GM18861 (cell line): Measurements from ENCODE around the gene IL26.
A peak's percentile ranks its signal among the peaks of the same experiment; 100 is the strongest.
"Not testable (repeated sequence)": the region's sequence is repeated elsewhere in the genome, so short reads cannot be mapped to it uniquely, and the experiment has no call there.

Experiments used
- ATAC-seq: cut with Tn5 transposase; IDR thresholded peaks from one replicate; pipeline ENCODE4 v1.9.1; 2021; ENCODE audit not compliant: unreplicated experiment

The IL26 gene

GRCh38 chr12:68203460-68203875 lies 22.1 kb downstream of the IL26 start:
- ATAC-seq, result no peak

- ATAC-seq, result no peak
These were observed 24.8 kb downstream of the IL26 start for GRCh38 chr12:68200854-68201253.

GRCh38 chr12:68199127-68199526 lies 26.5 kb downstream of the IL26 start:
- no peak for ATAC-seq

- no peak for ATAC-seq
These were observed 27.0 kb downstream of the IL26 start for GRCh38 chr12:68198507-68199086.

- ATAC-seq, result no peak
These were observed 35.3 kb downstream of the IL26 start for GRCh38 chr12:68190301-68190700.

- no peak for ATAC-seq
These were observed 35.8 kb downstream of the IL26 start for GRCh38 chr12:68189821-68190242.

- no peak for ATAC-seq
These were observed 40.0 kb downstream of the IL26 start for GRCh38 chr12:68185598-68185997.

- peak; percentile 72 for ATAC-seq
These were observed 44.5 kb downstream of the IL26 start for GRCh38 chr12:68180792-68181744.

GRCh38 chr12:68178774-68179439 lies 46.7 kb downstream of the IL26 start:
- ATAC-seq, result no peak

GRCh38 chr12:68178184-68178583 lies 47.4 kb downstream of the IL26 start:
- no peak for ATAC-seq

- no peak for ATAC-seq
These were observed 48.0 kb downstream of the IL26 start for GRCh38 chr12:68177562-68177961.

GRCh38 chr12:68176257-68176656 lies 49.4 kb downstream of the IL26 start:
- no peak for ATAC-seq

- ATAC-seq, result peak; percentile 81
These were observed 50.0 kb downstream of the IL26 start for GRCh38 chr12:68175557-68176061.

GRCh38 chr12:68174761-68175160 lies 50.8 kb downstream of the IL26 start:
- ATAC-seq, result not testable (repeated sequence)

GRCh38 chr12:68173792-68174191 lies 51.8 kb downstream of the IL26 start:
- no peak for ATAC-seq

GRCh38 chr12:68170726-68171125 lies 54.9 kb downstream of the IL26 start:
- no peak for ATAC-seq

GRCh38 chr12:68169213-68169889 lies 56.3 kb downstream of the IL26 start:
- no peak for ATAC-seq

GRCh38 chr12:68166317-68166831 lies 59.2 kb downstream of the IL26 start:
- ATAC-seq, result no peak

GRCh38 chr12:68163560-68164081 lies 62.0 kb downstream of the IL26 start:
- peak; percentile 64 for ATAC-seq

- ATAC-seq, result no peak
These were observed 63.2 kb downstream of the IL26 start for GRCh38 chr12:68162374-68162773.
